AG09309 (cell line): ENCODE measurements around the gene LIMA1.
"Not testable (repeated sequence)": the region's sequence is repeated elsewhere in the genome, so short reads cannot be mapped to it uniquely, and the experiment has no call there.

Source experiments
- DNase-seq: peaks from one replicate; pipeline ENCODE4 v3.0.0-alpha.2; 2010; ENCODE audit warnings: low read depth
- H3K4me3 ChIP-seq: 2 replicates; pipeline ENCODE4 v1.5.1; 2011; ENCODE audit warnings: mild to moderate bottlenecking, low read depth, low read length, moderate library complexity; ENCODE audit not compliant: control insufficient read depth
- CTCF ChIP-seq: IDR thresholded peaks from 2 replicates; pipeline ENCODE4 v1.5.1; 2011; ENCODE audit warnings: mild to moderate bottlenecking, low read depth, low read length, inconsistent platforms; ENCODE audit not compliant: insufficient read depth, control insufficient read depth; ENCODE audit errors: missing control alignments

LIMA1 gene

GRCh38 chr12:50248411-50248810 lies 34.9 kb downstream of the LIMA1 start:
- DNase-seq = no peak
- no peak for TF ChIP-seq CTCF
- H3K4me3 ChIP-seq = no peak overlapping the region

GRCh38 chr12:50247665-50248064 lies 35.7 kb downstream of the LIMA1 start:
- DNase-seq = not testable (repeated sequence)

GRCh38 chr12:50246873-50247612 lies 36.3 kb downstream of the LIMA1 start:
- DNase-seq = peak; percentile 93
- no peak overlapping the region for H3K4me3 ChIP-seq
- TF ChIP-seq CTCF = no peak

More at GRCh38 chr12:50247665-50248064, 35.7 kb downstream of the LIMA1 start:
- not testable (repeated sequence) for H3K4me3 ChIP-seq

- no peak overlapping the region for H3K4me3 ChIP-seq
- TF ChIP-seq CTCF = no peak
- DNase-seq = no peak
Observed at GRCh38 chr12:50246197-50246865, 37.0 kb downstream of the LIMA1 start.

- no peak for TF ChIP-seq CTCF
- H3K4me3 ChIP-seq = no peak overlapping the region
- no peak for DNase-seq
Observed at GRCh38 chr12:50243507-50243906, 39.8 kb downstream of the LIMA1 start.

- DNase-seq = peak; percentile 38
- no peak for TF ChIP-seq CTCF
- H3K4me3 ChIP-seq = no peak overlapping the region
Observed at GRCh38 chr12:50242751-50243191, 40.5 kb downstream of the LIMA1 start.

- DNase-seq = no peak
- H3K4me3 ChIP-seq = no peak overlapping the region
- no peak for TF ChIP-seq CTCF
Observed at GRCh38 chr12:50241178-50241577, 42.1 kb downstream of the LIMA1 start.
